KMS-11 (cell line): ENCODE results near the gene SPATA46.

Source experiments
- H2AFZ ChIP-seq: fragments of 200-600 bp; sonication (generic); 2 replicates; pipeline ENCODE4 v1.6.1; 2016; ENCODE audit warnings: antibody characterized with exemption, mixed run types, low read depth
- H3K27ac ChIP-seq: fragments of 200-600 bp; sonication (generic); 2 replicates; pipeline ENCODE4 v1.6.1; 2016; ENCODE audit warnings: mild to moderate bottlenecking, mixed run types
- H3K27me3 ChIP-seq: fragments of 200-600 bp; sonication (generic); 2 replicates; pipeline ENCODE4 v1.6.1; 2017; ENCODE audit warnings: mild to moderate bottlenecking, low read depth, mixed run types, moderate library complexity; ENCODE audit not compliant: insufficient read depth
- H3K36me3 ChIP-seq: fragments of 200-600 bp; sonication (generic); 2 replicates; pipeline ENCODE4 v1.6.1; 2017; ENCODE audit warnings: mild to moderate bottlenecking, mixed run types; ENCODE audit not compliant: insufficient read depth
- H3K4me1 ChIP-seq: fragments of 200-600 bp; sonication (generic); 2 replicates; pipeline ENCODE4 v1.6.1; 2016; ENCODE audit warnings: mild to moderate bottlenecking, low read depth, mixed run types; ENCODE audit not compliant: poor library complexity, severe bottlenecking
- H3K4me2 ChIP-seq: fragments of 200-600 bp; sonication (generic); 2 replicates; pipeline ENCODE4 v1.7.0; 2016; ENCODE audit warnings: mild to moderate bottlenecking, mixed run types
- H3K4me3 ChIP-seq: fragments of 200-600 bp; sonication (generic); IDR thresholded peaks from 2 replicates; pipeline ENCODE4 v1.6.1; 2017; ENCODE audit warnings: low read depth, low read length, mixed read lengths; ENCODE audit not compliant: insufficient read depth
- H3K79me2 ChIP-seq: fragments of 200-600 bp; sonication (generic); 2 replicates; pipeline ENCODE4 v1.6.1; 2016; ENCODE audit warnings: low read depth, mixed run types; ENCODE audit not compliant: insufficient read depth
- H3K9ac ChIP-seq: fragments of 200-600 bp; sonication (generic); 2 replicates; pipeline ENCODE4 v1.6.1; 2016; ENCODE audit warnings: mild to moderate bottlenecking, mixed run types
- H4K20me1 ChIP-seq: fragments of 200-600 bp; sonication (generic); 2 replicates; pipeline ENCODE4 v1.6.1; 2016; ENCODE audit warnings: mild to moderate bottlenecking, mixed run types; ENCODE audit not compliant: insufficient read depth
- TF ChIP-seq, protein P1 (sequence below): fragments of 200-600 bp; sonication (generic); conservative IDR thresholded peaks from 2 replicates; pipeline ENCODE4 v1.6.1; 2017; ENCODE audit warnings: low read depth, mild to moderate bottlenecking, antibody characterized with exemption, low read length, moderate library complexity, mixed read lengths

SPATA46 gene

DNA sequence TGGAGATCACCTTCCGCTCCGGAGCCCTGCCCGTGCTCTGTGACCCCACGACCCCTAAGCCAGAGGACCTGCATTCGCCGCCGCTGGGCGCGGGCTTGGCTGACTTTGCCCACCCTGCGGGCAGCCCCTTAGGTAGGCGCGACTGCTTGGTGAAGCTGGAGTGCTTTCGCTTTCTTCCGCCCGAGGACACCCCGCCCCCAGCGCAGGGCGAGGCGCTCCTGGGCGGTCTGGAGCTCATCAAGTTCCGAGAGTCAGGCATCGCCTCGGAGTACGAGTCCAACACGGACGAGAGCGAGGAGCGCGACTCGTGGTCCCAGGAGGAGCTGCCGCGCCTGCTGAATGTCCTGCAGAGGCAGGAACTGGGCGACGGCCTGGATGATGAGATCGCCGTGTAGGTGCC lies 9.6 kb downstream of the SPATA46 start:
- no peak overlapping the region for H2AFZ ChIP-seq
- no peaks in the 10 kb centered on the region for H3K27me3 ChIP-seq
- no peaks in the 10 kb centered on the region for H3K4me1 ChIP-seq
- H3K79me2 ChIP-seq = no peaks in the 10 kb centered on the region
- no peaks in the 10 kb centered on the region for H4K20me1 ChIP-seq
- H3K27ac ChIP-seq = no peak overlapping the region
- no peak overlapping the region for H3K4me2 ChIP-seq
- TF ChIP-seq, protein P1, sequence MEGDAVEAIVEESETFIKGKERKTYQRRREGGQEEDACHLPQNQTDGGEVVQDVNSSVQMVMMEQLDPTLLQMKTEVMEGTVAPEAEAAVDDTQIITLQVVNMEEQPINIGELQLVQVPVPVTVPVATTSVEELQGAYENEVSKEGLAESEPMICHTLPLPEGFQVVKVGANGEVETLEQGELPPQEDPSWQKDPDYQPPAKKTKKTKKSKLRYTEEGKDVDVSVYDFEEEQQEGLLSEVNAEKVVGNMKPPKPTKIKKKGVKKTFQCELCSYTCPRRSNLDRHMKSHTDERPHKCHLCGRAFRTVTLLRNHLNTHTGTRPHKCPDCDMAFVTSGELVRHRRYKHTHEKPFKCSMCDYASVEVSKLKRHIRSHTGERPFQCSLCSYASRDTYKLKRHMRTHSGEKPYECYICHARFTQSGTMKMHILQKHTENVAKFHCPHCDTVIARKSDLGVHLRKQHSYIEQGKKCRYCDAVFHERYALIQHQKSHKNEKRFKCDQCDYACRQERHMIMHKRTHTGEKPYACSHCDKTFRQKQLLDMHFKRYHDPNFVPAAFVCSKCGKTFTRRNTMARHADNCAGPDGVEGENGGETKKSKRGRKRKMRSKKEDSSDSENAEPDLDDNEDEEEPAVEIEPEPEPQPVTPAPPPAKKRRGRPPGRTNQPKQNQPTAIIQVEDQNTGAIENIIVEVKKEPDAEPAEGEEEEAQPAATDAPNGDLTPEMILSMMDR = no peak
- H3K4me3 ChIP-seq = no peak overlapping the region
- H3K36me3 ChIP-seq = no peaks in the 10 kb centered on the region
- no peak overlapping the region for H3K9ac ChIP-seq

DNA sequence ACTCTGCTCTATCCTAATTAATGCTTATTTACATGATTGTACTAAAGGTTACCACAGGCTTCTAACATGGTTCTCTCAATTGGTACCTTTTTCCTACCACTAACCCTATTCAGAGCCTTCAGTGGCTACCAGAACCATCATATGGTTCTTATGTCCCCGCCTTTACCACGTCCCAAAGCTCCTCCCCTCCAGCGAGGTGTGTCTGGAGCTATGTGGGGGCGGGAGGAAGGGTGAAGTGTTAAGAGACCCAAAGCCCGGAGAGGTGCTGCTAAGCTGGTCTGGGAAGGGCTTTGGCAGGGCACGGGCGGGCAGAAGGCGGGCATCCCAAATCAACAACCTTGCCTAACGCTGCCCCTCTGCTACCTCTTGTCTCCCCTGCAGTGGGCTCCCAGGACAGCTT lies 10.0 kb downstream of the SPATA46 start:
- Histone ChIP-seq H2AFZ (no peak overlapping the region), H3K27ac (no peak overlapping the region), H3K36me3 (no peaks in the 10 kb centered on the region), H4K20me1 (no peaks in the 10 kb centered on the region), H3K9ac (no peak overlapping the region), H3K79me2 (no peaks in the 10 kb centered on the region), H3K4me2 (no peak overlapping the region), H3K27me3 (no peaks in the 10 kb centered on the region), H3K4me1 (peaks cover 3% of the 10 kb centered on the region), H3K4me3 (no peak overlapping the region)
- TF ChIP-seq, protein P1 = no peak

DNA sequence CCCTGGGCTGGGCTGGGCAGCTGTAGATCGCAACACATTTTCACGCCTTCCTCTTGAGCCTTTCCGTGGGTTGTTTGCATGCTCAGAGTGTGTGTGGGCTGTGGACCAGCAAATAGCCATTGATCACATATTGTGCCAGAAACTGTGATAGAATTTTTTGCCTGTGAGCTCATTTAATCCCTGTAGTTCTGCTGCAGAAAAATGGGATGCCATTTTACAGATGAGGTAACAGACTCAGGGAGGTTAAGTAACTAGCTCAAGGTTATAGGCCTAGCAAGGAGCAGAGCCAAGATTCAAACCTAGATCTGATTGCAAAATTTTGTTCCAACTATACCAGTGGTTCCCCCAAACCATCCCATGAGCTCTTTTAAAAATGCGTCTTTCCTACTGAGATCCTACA lies 10.5 kb downstream of the SPATA46 start:
- Histone ChIP-seq H4K20me1 (no peaks in the 10 kb centered on the region), H3K4me1 (peaks cover 3% of the 10 kb centered on the region), H3K36me3 (no peaks in the 10 kb centered on the region), H2AFZ (no peak overlapping the region), H3K27me3 (no peaks in the 10 kb centered on the region), H3K4me2 (no peak overlapping the region), H3K4me3 (no peak overlapping the region), H3K27ac (no peak overlapping the region), H3K9ac (no peak overlapping the region), H3K79me2 (no peaks in the 10 kb centered on the region)
- TF ChIP-seq, protein P1 = no peak

- Histone ChIP-seq H2AFZ (no peak overlapping the region), H4K20me1 (no peaks in the 10 kb centered on the region), H3K36me3 (no peaks in the 10 kb centered on the region), H3K4me2 (no peak overlapping the region), H3K9ac (no peak overlapping the region), H3K4me1 (peaks cover 3% of the 10 kb centered on the region), H3K27me3 (no peaks in the 10 kb centered on the region), H3K79me2 (no peaks in the 10 kb centered on the region), H3K27ac (no peak overlapping the region), H3K4me3 (no peak overlapping the region)
- TF ChIP-seq, protein P1 = no peak
Measured at GRCh38 chr1:162365284-162366020, 11.2 kb downstream of the SPATA46 start.
